GM23248 (cell line): ENCODE measurements around the gene TNNI3. TPM values are rescaled to one million over a fixed set of nuclear protein-coding genes. Genes with fewer than 3 reads are reported as not detected.
A peak's percentile ranks its signal among the peaks of the same experiment; 100 is the strongest.

ENCODE experiments used
- DNase-seq: peaks from one replicate; pipeline ENCODE4 v3.0.0-alpha.2; 2015
- H2AFZ ChIP-seq: fragments of 200-600 bp; sonication (generic); 2 replicates; pipeline ENCODE4 v1.6.1; 2016; ENCODE audit warnings: antibody characterized with exemption
- H3F3A ChIP-seq: fragments of 200-600 bp; sonication (generic); 2 replicates; pipeline ENCODE4 v1.6.1; 2016; ENCODE audit warnings: mild to moderate bottlenecking, antibody characterized with exemption, mixed run types; ENCODE audit not compliant: insufficient read depth
- H3K27ac ChIP-seq: fragments of 200-600 bp; sonication (generic); 2 replicates; pipeline ENCODE4 v1.5.1; 2016; ENCODE audit warnings: mild to moderate bottlenecking
- H3K27me3 ChIP-seq: fragments of 200-600 bp; sonication (generic); replicated peaks from 2 replicates; pipeline ENCODE4 v1.6.1; 2016; ENCODE audit warnings: mild to moderate bottlenecking; ENCODE audit not compliant: insufficient read depth
- H3K36me3 ChIP-seq: fragments of 200-600 bp; sonication (generic); 2 replicates; pipeline ENCODE4 v1.6.1; 2016; ENCODE audit warnings: low read depth, mild to moderate bottlenecking
- H3K4me1 ChIP-seq: fragments of 200-600 bp; sonication (generic); 2 replicates; pipeline ENCODE4 v1.6.1; 2016; ENCODE audit warnings: mild to moderate bottlenecking; ENCODE audit not compliant: insufficient read depth
- H3K4me2 ChIP-seq: fragments of 200-600 bp; sonication (generic); one replicate; pipeline ENCODE4 v1.6.1; 2016; ENCODE audit warnings: mild to moderate bottlenecking; ENCODE audit not compliant: unreplicated experiment
- H3K4me3 ChIP-seq: fragments of 200-600 bp; sonication (generic); 2 replicates; pipeline ENCODE4 v1.5.1; 2016; ENCODE audit warnings: mild to moderate bottlenecking
- H3K79me2 ChIP-seq: fragments of 200-600 bp; sonication (generic); 2 replicates; pipeline ENCODE4 v1.6.1; 2016; ENCODE audit warnings: mild to moderate bottlenecking; ENCODE audit not compliant: insufficient read depth
- H3K9ac ChIP-seq: fragments of 200-600 bp; sonication (generic); 2 replicates; pipeline ENCODE4 v1.6.1; 2016; ENCODE audit warnings: mild to moderate bottlenecking
- H3K9me2 ChIP-seq: fragments of 200-600 bp; sonication (generic); 2 replicates; pipeline ENCODE4 v1.6.1; 2016; ENCODE audit warnings: mixed run types, mild to moderate bottlenecking, moderate library complexity; ENCODE audit not compliant: insufficient read depth
- H3K9me3 ChIP-seq: fragments of 200-600 bp; sonication (generic); one replicate; pipeline ENCODE4 v1.6.1; 2017; ENCODE audit warnings: low read depth
- H4K20me1 ChIP-seq: fragments of 200-600 bp; sonication (generic); 2 replicates; pipeline ENCODE4 v1.6.0; 2016; ENCODE audit not compliant: insufficient read depth
- EZH2 ChIP-seq: fragments of 200-600 bp; sonication (generic); IDR thresholded peaks from 2 replicates; pipeline ENCODE4 v1.6.1; 2018; ENCODE audit warnings: antibody characterized with exemption, mild to moderate bottlenecking; ENCODE audit not compliant: insufficient read depth, poor library complexity, severe bottlenecking
- EZH2phosphoT487 ChIP-seq: fragments of 200-600 bp; sonication (generic); IDR thresholded peaks from 2 replicates; pipeline ENCODE4 v1.6.1; 2018; ENCODE audit warnings: antibody characterized with exemption, moderate library complexity, mild to moderate bottlenecking, low read depth; ENCODE audit not compliant: insufficient read depth
- WGBS, 2 experiments: methylation state at CpG; one replicate each; pipeline ENCODE4 v1.1.6; 2015 to 2017; ENCODE audit warnings: low lambda C conversion rate in 2 of 2, low coverage in 1 of 2; ENCODE audit errors: missing lambda C conversion rate in 2 of 2; 5-methylcytosine and 5-hydroxymethylcytosine counted together
- in situ Hi-C: fragments of 300-500 bp; cut with MboI; formaldehyde crosslinking; loops from 2 replicates; pipeline ENCODE4 v1.15.0; 2020
- polyA plus RNA-seq: library from polyadenylated mRNA; unstranded; fragments of >200 nt; fragmentation: Nextera tagmentation; extraction: Ambion mirVana; gene quantifications from 2 replicates; pipeline ENCODE4 v1.2.1, GENCODE V29; 2016
- total RNA-seq: library from RNA; depleted of rRNA; stranded (reverse); fragments of >200 nt; shearing (Covaris generic); gene quantifications from 2 replicates; pipeline ENCODE4 v1.2.3, GENCODE V29; 2014

TNNI3 gene
- total and polyA plus RNA-seq, 2 experiments from 2014 or later, result not detected

- Histone ChIP-seq H3K79me2 (no peaks in the 10 kb centered on the region), H2AFZ (no peak overlapping the region), H3K27me3 (no peaks in the 10 kb centered on the region), H3K9me3 (no peaks in the 10 kb centered on the region), H3K9me2 (no peaks in the 10 kb centered on the region), H3K27ac (no peak overlapping the region), H3K4me3 (no peak overlapping the region), H3K4me2 (no peak overlapping the region), H3K36me3 (no peaks in the 10 kb centered on the region), H4K20me1 (no peaks in the 10 kb centered on the region), H3K4me1 (no peaks in the 10 kb centered on the region), H3F3A (no peaks in the 10 kb centered on the region), H3K9ac (no peak overlapping the region)
- no peak for TF ChIP-seq EZH2
- TF ChIP-seq EZH2phosphoT487, result no peak
- no peak for DNase-seq
- WGBS, 2 experiments, result 46 to 56% methylated on average over 5 of the region's 5 CpGs
- in situ Hi-C loops, result no loop called here
These were observed 41.1 kb upstream of the TNNI3 start for GRCh38 chr19:55198651-55199050.

GRCh38 chr19:55197528-55197927 is 40.0 kb upstream of the TNNI3 start:
- no peak overlapping the region for H3K27ac ChIP-seq
- no peaks in the 10 kb centered on the region for H3K4me1 ChIP-seq
- no peaks in the 10 kb centered on the region for H3K36me3 ChIP-seq
- no peak overlapping the region for H3K4me2 ChIP-seq
- no peaks in the 10 kb centered on the region for H4K20me1 ChIP-seq
- no peaks in the 10 kb centered on the region for H3K79me2 ChIP-seq
- DNase-seq, result peak; percentile 39
- no peak overlapping the region for H3K9ac ChIP-seq
- WGBS, 2 experiments, result 34 to 47% methylated on average over 4 of the region's 4 CpGs
- no peak overlapping the region for H3K4me3 ChIP-seq
- H3F3A ChIP-seq, result no peaks in the 10 kb centered on the region
- no peak overlapping the region for H2AFZ ChIP-seq
- in situ Hi-C loops, result no loop called here
- no peaks in the 10 kb centered on the region for H3K9me3 ChIP-seq
- no peaks in the 10 kb centered on the region for H3K27me3 ChIP-seq
- no peak for TF ChIP-seq EZH2phosphoT487
- TF ChIP-seq EZH2, result no peak
- H3K9me2 ChIP-seq, result no peaks in the 10 kb centered on the region

- TF ChIP-seq EZH2, result no peak
- no peak for TF ChIP-seq EZH2phosphoT487
- H3K36me3 ChIP-seq, result no peaks in the 10 kb centered on the region
- 83 to 91% methylated on average over 10 of the region's 10 CpGs for WGBS, 2 experiments
- no peaks in the 10 kb centered on the region for H3K9me2 ChIP-seq
- H3F3A ChIP-seq, result no peaks in the 10 kb centered on the region
- H2AFZ ChIP-seq, result no peak overlapping the region
- H3K4me2 ChIP-seq, result no peak overlapping the region
- no peaks in the 10 kb centered on the region for H4K20me1 ChIP-seq
- no peaks in the 10 kb centered on the region for H3K79me2 ChIP-seq
- H3K9me3 ChIP-seq, result no peaks in the 10 kb centered on the region
- peak; percentile 27 for DNase-seq
- no peak overlapping the region for H3K4me3 ChIP-seq
- H3K27me3 ChIP-seq, result no peaks in the 10 kb centered on the region
- H3K4me1 ChIP-seq, result no peaks in the 10 kb centered on the region
- in situ Hi-C loops, result no loop called here
- no peak overlapping the region for H3K9ac ChIP-seq
- H3K27ac ChIP-seq, result no peak overlapping the region
These were observed 39.3 kb upstream of the TNNI3 start for GRCh38 chr19:55196803-55197202.

- Histone ChIP-seq H2AFZ (no peak overlapping the region), H3K4me3 (no peak overlapping the region), H3K4me1 (peaks cover 12% of the 10 kb centered on the region; the same call in 1 of the 2 replicates), H3K9ac (no peak overlapping the region), H3K79me2 (no peaks in the 10 kb centered on the region), H3K9me2 (no peaks in the 10 kb centered on the region), H3K4me2 (no peak overlapping the region), H4K20me1 (no peaks in the 10 kb centered on the region), H3K36me3 (no peaks in the 10 kb centered on the region), H3K9me3 (no peaks in the 10 kb centered on the region), H3K27me3 (no peaks in the 10 kb centered on the region), H3F3A (peaks cover 8% of the 10 kb centered on the region; the same call in 1 of the 2 replicates), H3K27ac (no peak overlapping the region)
- no peak for TF ChIP-seq EZH2
- no peak for TF ChIP-seq EZH2phosphoT487
- DNase-seq, result no peak
- in situ Hi-C loops, result no loop called here
- WGBS, 2 experiments, result 49 to 56% methylated on average over 12 of the region's 12 CpGs
These were observed 35.9 kb upstream of the TNNI3 start for GRCh38 chr19:55193481-55193880.

GRCh38 chr19:55189403-55189835 is 31.9 kb upstream of the TNNI3 start:
- Histone ChIP-seq H3K27me3 (no peaks in the 10 kb centered on the region), H3K4me3 (no peak overlapping the region), H3K27ac (peak overlapping the region; percentile 89), H3K9ac (peak overlapping the region; percentile 72), H3K4me1 (peaks cover 12% of the 10 kb centered on the region; the same call in 1 of the 2 replicates), H3K4me2 (peak overlapping the region; percentile 40), H3K9me2 (no peaks in the 10 kb centered on the region), H3F3A (peaks cover 8% of the 10 kb centered on the region; the same call in 1 of the 2 replicates), H3K9me3 (no peaks in the 10 kb centered on the region), H2AFZ (peak overlapping the region; percentile 27; the same call in 1 of the 2 replicates), H3K36me3 (no peaks in the 10 kb centered on the region), H3K79me2 (no peaks in the 10 kb centered on the region), H4K20me1 (no peaks in the 10 kb centered on the region)
- DNase-seq, result peak; percentile 97
- TF ChIP-seq EZH2phosphoT487 (no peak), EZH2 (no peak)
- in situ Hi-C loops, result no loop called here
- 20 to 25% methylated on average over 15 of the region's 15 CpGs for WGBS, 2 experiments
